ENCODE results near the gene DHX30. TPM values are rescaled to one million over a fixed set of nuclear protein-coding genes. Genes with fewer than 3 reads are reported as not detected.
A peak's percentile ranks its signal among the peaks of the same experiment; 100 is the strongest.

Gene DHX30
- total RNA-seq, 1 donor from 2014 or later: 50.0 TPM

DNA sequence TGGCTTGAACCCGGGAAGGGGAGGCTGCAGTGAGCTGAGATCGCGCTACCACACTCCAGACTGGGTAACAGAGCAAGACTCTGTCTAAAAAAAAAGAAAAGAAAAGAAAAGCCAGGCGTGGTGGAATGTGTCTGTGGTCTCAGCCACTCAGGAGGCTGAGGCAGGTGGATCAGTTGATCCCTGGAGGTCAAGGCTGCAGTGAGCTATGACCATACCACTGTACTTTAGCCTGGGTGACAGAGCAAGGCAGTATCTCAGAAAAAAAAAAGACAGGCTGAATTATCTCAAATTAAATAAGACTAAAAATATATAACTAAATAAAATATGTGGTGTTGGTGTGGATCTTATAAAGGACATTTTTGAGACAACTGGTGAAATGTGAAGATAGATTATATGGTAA, 41.9 kb upstream of the DHX30 start:
- Histone ChIP-seq H4K20me1 (ENCODE audit: insufficient read depth, low read length) (peaks cover 75% of the 10 kb centered on the region), H3K4me2 (ENCODE audit: low read length) (no peak overlapping the region), H3K79me2 (ENCODE audit: insufficient read depth, low read length) (peaks cover 93% of the 10 kb centered on the region), H2AFZ (ENCODE audit: low read depth, low read length) (no peak overlapping the region), H3K9ac (ENCODE audit: low read length) (no peak overlapping the region), H3K36me3 (ENCODE audit: insufficient read depth, low read length) (peaks cover 11% of the 10 kb centered on the region), H3K4me1 (ENCODE audit: insufficient read depth, low read length) (no peaks in the 10 kb centered on the region), H3K9me3 (ENCODE audit: insufficient read depth, low read depth, low read length) (no peaks in the 10 kb centered on the region), H3K4me3 (ENCODE audit: insufficient read depth, low read depth, low read length) (no peak overlapping the region), H3K27ac (ENCODE audit: low read depth, low read length) (no peak overlapping the region), H3K27me3 (ENCODE audit: insufficient read depth, low read length) (no peaks in the 10 kb centered on the region)
- no peaks in the 10 kb centered on the region for H3K27me3 Mint-ChIP-seq (ENCODE audit: low read depth, unreplicated experiment)
- FAIRE-seq: no peak
- DNase-seq (ENCODE audit: low read depth): no peak
- no peak overlapping the region for H3K4me3 Mint-ChIP-seq (ENCODE audit: unreplicated experiment)
- no peak for TF ChIP-seq EZH2 (IDR thresholded peaks at IDR 0.05; ENCODE audit: insufficient read depth, low read length)
- TF ChIP-seq, protein P1, sequence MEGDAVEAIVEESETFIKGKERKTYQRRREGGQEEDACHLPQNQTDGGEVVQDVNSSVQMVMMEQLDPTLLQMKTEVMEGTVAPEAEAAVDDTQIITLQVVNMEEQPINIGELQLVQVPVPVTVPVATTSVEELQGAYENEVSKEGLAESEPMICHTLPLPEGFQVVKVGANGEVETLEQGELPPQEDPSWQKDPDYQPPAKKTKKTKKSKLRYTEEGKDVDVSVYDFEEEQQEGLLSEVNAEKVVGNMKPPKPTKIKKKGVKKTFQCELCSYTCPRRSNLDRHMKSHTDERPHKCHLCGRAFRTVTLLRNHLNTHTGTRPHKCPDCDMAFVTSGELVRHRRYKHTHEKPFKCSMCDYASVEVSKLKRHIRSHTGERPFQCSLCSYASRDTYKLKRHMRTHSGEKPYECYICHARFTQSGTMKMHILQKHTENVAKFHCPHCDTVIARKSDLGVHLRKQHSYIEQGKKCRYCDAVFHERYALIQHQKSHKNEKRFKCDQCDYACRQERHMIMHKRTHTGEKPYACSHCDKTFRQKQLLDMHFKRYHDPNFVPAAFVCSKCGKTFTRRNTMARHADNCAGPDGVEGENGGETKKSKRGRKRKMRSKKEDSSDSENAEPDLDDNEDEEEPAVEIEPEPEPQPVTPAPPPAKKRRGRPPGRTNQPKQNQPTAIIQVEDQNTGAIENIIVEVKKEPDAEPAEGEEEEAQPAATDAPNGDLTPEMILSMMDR (IDR thresholded peaks at IDR 0.05; ENCODE audit: insufficient read depth, low read depth, low read length): no peak
- peaks cover 10% of the 10 kb centered on the region for H3K4me1 Mint-ChIP-seq (ENCODE audit: low read depth, unreplicated experiment)
- H3K27ac Mint-ChIP-seq (ENCODE audit: unreplicated experiment): no peak overlapping the region
- peaks cover 10% of the 10 kb centered on the region for H3K36me3 Mint-ChIP-seq (ENCODE audit: low read depth, unreplicated experiment)
- no peaks in the 10 kb centered on the region for H3K9me3 Mint-ChIP-seq (ENCODE audit: unreplicated experiment)

DNA sequence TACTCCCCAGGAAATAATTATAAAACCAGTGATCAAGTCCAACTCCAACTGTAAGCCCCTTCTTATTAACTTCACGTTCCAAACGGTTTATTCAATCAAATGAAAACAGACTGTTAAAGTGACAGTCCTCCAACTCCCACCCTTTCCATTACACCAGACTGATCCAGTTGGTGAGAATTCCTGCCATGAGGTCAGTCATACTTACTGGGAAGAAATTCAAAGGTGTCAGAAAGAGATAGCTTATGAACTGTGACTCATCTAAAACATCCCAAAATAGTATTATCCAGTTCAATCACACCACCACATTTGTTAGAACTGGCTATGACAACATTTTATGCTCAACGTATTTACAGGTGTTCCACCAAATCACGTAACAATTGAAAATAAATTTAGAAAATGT, 40.7 kb upstream of the DHX30 start:
- H3K4me1 ChIP-seq (ENCODE audit: insufficient read depth, low read length): no peaks in the 10 kb centered on the region
- H3K27me3 ChIP-seq (ENCODE audit: insufficient read depth, low read length): no peaks in the 10 kb centered on the region
- Mint-ChIP-seq H3K36me3 (ENCODE audit: low read depth, unreplicated experiment) (peaks cover 6% of the 10 kb centered on the region), H3K27ac (ENCODE audit: unreplicated experiment) (peak overlapping the region; percentile 35), H3K27me3 (ENCODE audit: low read depth, unreplicated experiment) (no peaks in the 10 kb centered on the region), H3K9me3 (ENCODE audit: unreplicated experiment) (no peaks in the 10 kb centered on the region), H3K4me1 (ENCODE audit: low read depth, unreplicated experiment) (peaks cover 10% of the 10 kb centered on the region), H3K4me3 (ENCODE audit: unreplicated experiment) (no peak overlapping the region)
- peak overlapping the region; percentile 10 for H3K9ac ChIP-seq (ENCODE audit: low read length)
- no peak overlapping the region for H3K4me2 ChIP-seq (ENCODE audit: low read length)
- H3K36me3 ChIP-seq (ENCODE audit: insufficient read depth, low read length): peaks cover 10% of the 10 kb centered on the region
- peaks cover 92% of the 10 kb centered on the region for H3K79me2 ChIP-seq (ENCODE audit: insufficient read depth, low read length)
- H3K4me3 ChIP-seq (ENCODE audit: insufficient read depth, low read depth, low read length): no peak overlapping the region
- TF ChIP-seq, protein P1 (IDR thresholded peaks at IDR 0.05; ENCODE audit: insufficient read depth, low read depth, low read length): no peak
- TF ChIP-seq EZH2 (IDR thresholded peaks at IDR 0.05; ENCODE audit: insufficient read depth, low read length): no peak
- FAIRE-seq: no peak
- H3K9me3 ChIP-seq (ENCODE audit: insufficient read depth, low read depth, low read length): no peaks in the 10 kb centered on the region
- no peak overlapping the region for H2AFZ ChIP-seq (ENCODE audit: low read depth, low read length)
- peaks cover 72% of the 10 kb centered on the region for H4K20me1 ChIP-seq (ENCODE audit: insufficient read depth, low read length)
- no peak overlapping the region for H3K27ac ChIP-seq (ENCODE audit: low read depth, low read length)
- peak; percentile 35 for DNase-seq (ENCODE audit: low read depth)

GRCh38 chr3:47766186-47766585, 36.8 kb upstream of the DHX30 start:
- Histone ChIP-seq H3K4me3 (ENCODE audit: insufficient read depth, low read depth, low read length) (no peak overlapping the region), H3K79me2 (ENCODE audit: insufficient read depth, low read length) (peaks cover 93% of the 10 kb centered on the region), H3K27me3 (ENCODE audit: insufficient read depth, low read length) (no peaks in the 10 kb centered on the region), H4K20me1 (ENCODE audit: insufficient read depth, low read length) (peaks cover 64% of the 10 kb centered on the region), H3K4me1 (ENCODE audit: insufficient read depth, low read length) (no peaks in the 10 kb centered on the region), H3K9ac (ENCODE audit: low read length) (no peak overlapping the region), H2AFZ (ENCODE audit: low read depth, low read length) (no peak overlapping the region), H3K36me3 (ENCODE audit: insufficient read depth, low read length) (peaks cover 10% of the 10 kb centered on the region), H3K4me2 (ENCODE audit: low read length) (no peak overlapping the region), H3K9me3 (ENCODE audit: insufficient read depth, low read depth, low read length) (no peaks in the 10 kb centered on the region), H3K27ac (ENCODE audit: low read depth, low read length) (no peak overlapping the region)
- TF ChIP-seq, protein P1 (IDR thresholded peaks at IDR 0.05; ENCODE audit: insufficient read depth, low read depth, low read length): no peak
- TF ChIP-seq EZH2 (IDR thresholded peaks at IDR 0.05; ENCODE audit: insufficient read depth, low read length): no peak
- FAIRE-seq (no peak), DNase-seq (ENCODE audit: low read depth) (no peak)
- H3K4me1 Mint-ChIP-seq (ENCODE audit: low read depth, unreplicated experiment): peaks cover 12% of the 10 kb centered on the region
- no peak overlapping the region for H3K4me3 Mint-ChIP-seq (ENCODE audit: unreplicated experiment)
- H3K36me3 Mint-ChIP-seq (ENCODE audit: low read depth, unreplicated experiment): peaks cover 3% of the 10 kb centered on the region
- H3K27me3 Mint-ChIP-seq (ENCODE audit: low read depth, unreplicated experiment): no peaks in the 10 kb centered on the region
- no peaks in the 10 kb centered on the region for H3K9me3 Mint-ChIP-seq (ENCODE audit: unreplicated experiment)
- H3K27ac Mint-ChIP-seq (ENCODE audit: unreplicated experiment): no peak overlapping the region

Measured in astrocyte (in vitro differentiated cells and primary cell).